Astrocyte (in vitro differentiated cells and primary cell): Measurements from ENCODE around the gene CALHM4. TPM values are rescaled to one million over a fixed set of nuclear protein-coding genes. Genes with fewer than 3 reads are reported as not detected.
A peak's percentile ranks its signal among the peaks of the same experiment; 100 is the strongest.

Experiments used
- DNase-seq: peaks from one replicate; pipeline ENCODE4 v3.0.0-alpha.2; 2010; ENCODE audit warnings: low read depth
- FAIRE-seq: peaks from 2 replicates; lab custom pipeline; 2011; peaks lifted over from hg19 to GRCh38; lab: Jason Lieb, UNC
- H2AFZ ChIP-seq: 2 replicates; pipeline ENCODE4 v1.6.0; 2012; ENCODE audit warnings: low read depth, low read length, inconsistent platforms
- H3K27ac ChIP-seq: 2 replicates; pipeline ENCODE4 v1.5.1; 2011; ENCODE audit warnings: low read depth, low read length, inconsistent platforms
- H3K27me3 ChIP-seq: 2 replicates; pipeline ENCODE4 v1.6.0; 2011; ENCODE audit warnings: low read length, inconsistent platforms; ENCODE audit not compliant: insufficient read depth
- H3K36me3 ChIP-seq: 2 replicates; pipeline ENCODE4 v1.5.1; 2011; ENCODE audit warnings: low read length, inconsistent platforms; ENCODE audit not compliant: insufficient read depth
- H3K4me1 ChIP-seq: 2 replicates; pipeline ENCODE4 v1.5.1; 2011; ENCODE audit warnings: low read length, inconsistent platforms; ENCODE audit not compliant: insufficient read depth
- H3K4me2 ChIP-seq: 2 replicates; pipeline ENCODE4 v1.6.0; 2012; ENCODE audit warnings: low read length, inconsistent platforms
- H3K4me3 ChIP-seq: 2 replicates; pipeline ENCODE4 v1.5.1; 2011; ENCODE audit warnings: low read depth, mild to moderate bottlenecking, low read length, inconsistent platforms; ENCODE audit not compliant: insufficient read depth
- H3K79me2 ChIP-seq: 2 replicates; pipeline ENCODE4 v1.6.0; 2012; ENCODE audit warnings: mild to moderate bottlenecking, low read length, inconsistent platforms; ENCODE audit not compliant: insufficient read depth
- H3K9ac ChIP-seq: 2 replicates; pipeline ENCODE4 v1.6.0; 2012; ENCODE audit warnings: mild to moderate bottlenecking, low read length, inconsistent platforms
- H3K9me3 ChIP-seq: 2 replicates; pipeline ENCODE4 v1.5.1; 2012; ENCODE audit warnings: low read depth, mild to moderate bottlenecking, low read length, inconsistent platforms; ENCODE audit not compliant: insufficient read depth
- H4K20me1 ChIP-seq: 2 replicates; pipeline ENCODE4 v1.6.0; 2012; ENCODE audit warnings: low read length, inconsistent platforms; ENCODE audit not compliant: insufficient read depth
- H3K27ac Mint-ChIP-seq: one replicate; pipeline ENCODE4 v1.8.0; 2021; ENCODE audit warnings: mild to moderate bottlenecking, mixed read lengths; ENCODE audit not compliant: unreplicated experiment
- H3K27me3 Mint-ChIP-seq: one replicate; pipeline ENCODE4 v1.8.0; 2021; ENCODE audit warnings: low read depth, mixed read lengths; ENCODE audit not compliant: unreplicated experiment
- H3K36me3 Mint-ChIP-seq: one replicate; pipeline ENCODE4 v1.8.0; 2021; ENCODE audit warnings: low read depth, mixed read lengths; ENCODE audit not compliant: unreplicated experiment
- H3K4me1 Mint-ChIP-seq: one replicate; pipeline ENCODE4 v1.8.0; 2021; ENCODE audit warnings: low read depth, mixed read lengths; ENCODE audit not compliant: unreplicated experiment
- H3K4me3 Mint-ChIP-seq: one replicate; pipeline ENCODE4 v1.8.0; 2021; ENCODE audit warnings: mild to moderate bottlenecking, moderate library complexity, mixed read lengths; ENCODE audit not compliant: unreplicated experiment
- H3K9me3 Mint-ChIP-seq: one replicate; pipeline ENCODE4 v1.8.0; 2021; ENCODE audit warnings: mild to moderate bottlenecking, mixed read lengths; ENCODE audit not compliant: unreplicated experiment
- CTCF ChIP-seq: IDR thresholded peaks from 2 replicates; pipeline ENCODE4 v1.5.1; 2011; ENCODE audit warnings: low read depth, mild to moderate bottlenecking, inconsistent platforms, low read length, moderate library complexity; ENCODE audit not compliant: insufficient read depth
- EZH2 ChIP-seq: IDR thresholded peaks from 2 replicates; pipeline ENCODE4 v1.6.1; 2012; ENCODE audit warnings: mild to moderate bottlenecking, low read length, inconsistent platforms; ENCODE audit not compliant: insufficient read depth
- total RNA-seq: library from RNA; stranded (reverse); gene quantifications from 2 replicates; pipeline ENCODE4 v1.2.1, GENCODE V29; 2021

The CALHM4 gene
- total RNA-seq, 1 donor from 2014 or later = 0.20 TPM

DNA sequence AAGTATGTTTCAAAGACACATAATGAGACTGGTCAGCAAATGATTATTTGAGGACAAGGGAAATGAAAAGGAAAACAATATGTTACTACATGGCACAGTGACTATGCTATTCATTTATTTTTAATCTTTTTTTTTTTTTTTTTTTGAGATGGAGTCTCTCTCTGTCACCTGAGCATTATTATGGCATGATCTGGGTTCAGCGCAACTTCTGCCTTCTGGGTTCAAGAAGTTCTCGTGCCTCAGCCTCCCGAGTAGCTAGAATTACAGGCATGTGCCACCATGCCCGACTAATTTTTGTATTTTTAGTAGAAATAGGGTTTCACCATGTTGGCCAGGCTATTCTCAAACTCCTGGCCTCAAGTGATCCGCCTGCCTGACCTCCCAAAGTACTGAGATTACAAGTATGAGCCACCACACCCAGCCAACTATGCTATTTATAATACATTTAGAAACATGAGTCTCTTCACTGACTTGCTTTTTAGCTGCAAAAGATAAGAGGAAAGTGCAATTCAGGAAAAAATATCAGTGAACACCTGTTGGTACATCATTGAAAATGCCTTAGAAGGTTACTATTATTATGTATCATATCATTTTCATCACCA lies 3.4 kb downstream of the CALHM4 start:
- Mint-ChIP-seq H3K4me3 (no peak overlapping the region), H3K4me1 (peaks cover 14% of the 10 kb centered on the region), H3K27me3 (peaks cover 4% of the 10 kb centered on the region), H3K27ac (no peak overlapping the region), H3K9me3 (no peaks in the 10 kb centered on the region), H3K36me3 (no peaks in the 10 kb centered on the region)
- Histone ChIP-seq H3K27me3 (no peaks in the 10 kb centered on the region), H3K9ac (no peak overlapping the region), H3K36me3 (no peaks in the 10 kb centered on the region), H4K20me1 (no peaks in the 10 kb centered on the region), H3K27ac (peak overlapping the region; percentile 74), H3K4me1 (peaks cover 21% of the 10 kb centered on the region), H3K79me2 (no peaks in the 10 kb centered on the region), H2AFZ (no peak overlapping the region), H3K4me2 (peak overlapping the region; percentile 52), H3K9me3 (no peaks in the 10 kb centered on the region), H3K4me3 (no peak overlapping the region)
- DNase-seq (no peak), FAIRE-seq (no peak)
- no peak for TF ChIP-seq EZH2
- no peak for TF ChIP-seq CTCF

- Histone ChIP-seq H3K4me1 (peaks cover 21% of the 10 kb centered on the region), H3K4me3 (no peak overlapping the region), H3K79me2 (no peaks in the 10 kb centered on the region), H3K27me3 (no peaks in the 10 kb centered on the region), H4K20me1 (no peaks in the 10 kb centered on the region), H3K9me3 (no peaks in the 10 kb centered on the region), H3K9ac (no peak overlapping the region), H3K36me3 (no peaks in the 10 kb centered on the region), H3K4me2 (peak overlapping the region; percentile 27), H3K27ac (peak overlapping the region; percentile 42), H2AFZ (no peak overlapping the region)
- DNase-seq = peak; percentile 97
- peaks cover 14% of the 10 kb centered on the region for H3K4me1 Mint-ChIP-seq
- no peak overlapping the region for H3K4me3 Mint-ChIP-seq
- no peaks in the 10 kb centered on the region for H3K9me3 Mint-ChIP-seq
- H3K27ac Mint-ChIP-seq = no peak overlapping the region
- peak; percentile 99 for FAIRE-seq
- no peak for TF ChIP-seq EZH2
- peaks cover 4% of the 10 kb centered on the region for H3K27me3 Mint-ChIP-seq
- H3K36me3 Mint-ChIP-seq = no peaks in the 10 kb centered on the region
Observed at GRCh38 chr6:116557893-116558292, 4.3 kb downstream of the CALHM4 start.

GRCh38 chr6:116560130-116560529 lies 6.6 kb downstream of the CALHM4 start:
- FAIRE-seq = no peak
- no peak overlapping the region for H2AFZ ChIP-seq
- no peak for TF ChIP-seq EZH2
- TF ChIP-seq CTCF = no peak
- Mint-ChIP-seq H3K4me1 (peaks cover 20% of the 10 kb centered on the region), H3K36me3 (no peaks in the 10 kb centered on the region), H3K27ac (no peak overlapping the region), H3K4me3 (no peak overlapping the region), H3K9me3 (no peaks in the 10 kb centered on the region), H3K27me3 (no peaks in the 10 kb centered on the region)
- no peaks in the 10 kb centered on the region for H3K79me2 ChIP-seq
- H3K4me1 ChIP-seq = peaks cover 27% of the 10 kb centered on the region
- H3K36me3 ChIP-seq = no peaks in the 10 kb centered on the region
- H3K27ac ChIP-seq = no peak overlapping the region
- no peaks in the 10 kb centered on the region for H3K27me3 ChIP-seq
- no peaks in the 10 kb centered on the region for H4K20me1 ChIP-seq
- no peak overlapping the region for H3K4me3 ChIP-seq
- H3K9me3 ChIP-seq = no peaks in the 10 kb centered on the region
- no peak overlapping the region for H3K4me2 ChIP-seq
- DNase-seq = no peak
- H3K9ac ChIP-seq = no peak overlapping the region
